Bronchial epithelial cell (primary cell): Measurements from ENCODE around the gene TMEM87B. TPM values are rescaled to one million over a fixed set of nuclear protein-coding genes. Genes with fewer than 3 reads are reported as not detected.

Experiments used
- DNase-seq: peaks from one replicate; pipeline ENCODE4 v3.0.0-alpha.2; 2010; ENCODE audit warnings: low read depth
- FAIRE-seq: peaks from 2 replicates; lab custom pipeline; 2011; peaks lifted over from hg19 to GRCh38; lab: Jason Lieb, UNC
- H3K27me3 ChIP-seq: 2 replicates; pipeline ENCODE4 v1.5.1; 2011; ENCODE audit warnings: low read length; ENCODE audit not compliant: control insufficient read depth, insufficient read depth
- H3K36me3 ChIP-seq: 2 replicates; pipeline ENCODE4 v1.5.1; 2011; ENCODE audit warnings: low read length; ENCODE audit not compliant: control insufficient read depth, insufficient read depth
- H3K4me3 ChIP-seq: 2 replicates; pipeline ENCODE4 v1.5.1; 2011; ENCODE audit warnings: mild to moderate bottlenecking, low read depth, low read length, control low read depth
- total RNA-seq: library from RNA; depleted of rRNA; stranded (reverse); fragments of >200 nt; gene quantifications from 2 replicates; pipeline ENCODE4 v1.2.1, GENCODE V29; 2014
- TF ChIP-seq, protein P1 (sequence below): IDR thresholded peaks from 2 replicates; pipeline ENCODE4 v1.5.1; 2011; ENCODE audit warnings: mild to moderate bottlenecking, moderate library complexity, low read length, control low read depth, inconsistent platforms; ENCODE audit not compliant: insufficient read depth, severe bottlenecking

The TMEM87B gene
- total RNA-seq, 1 donor from 2014 or later: 37.1 TPM

DNA sequence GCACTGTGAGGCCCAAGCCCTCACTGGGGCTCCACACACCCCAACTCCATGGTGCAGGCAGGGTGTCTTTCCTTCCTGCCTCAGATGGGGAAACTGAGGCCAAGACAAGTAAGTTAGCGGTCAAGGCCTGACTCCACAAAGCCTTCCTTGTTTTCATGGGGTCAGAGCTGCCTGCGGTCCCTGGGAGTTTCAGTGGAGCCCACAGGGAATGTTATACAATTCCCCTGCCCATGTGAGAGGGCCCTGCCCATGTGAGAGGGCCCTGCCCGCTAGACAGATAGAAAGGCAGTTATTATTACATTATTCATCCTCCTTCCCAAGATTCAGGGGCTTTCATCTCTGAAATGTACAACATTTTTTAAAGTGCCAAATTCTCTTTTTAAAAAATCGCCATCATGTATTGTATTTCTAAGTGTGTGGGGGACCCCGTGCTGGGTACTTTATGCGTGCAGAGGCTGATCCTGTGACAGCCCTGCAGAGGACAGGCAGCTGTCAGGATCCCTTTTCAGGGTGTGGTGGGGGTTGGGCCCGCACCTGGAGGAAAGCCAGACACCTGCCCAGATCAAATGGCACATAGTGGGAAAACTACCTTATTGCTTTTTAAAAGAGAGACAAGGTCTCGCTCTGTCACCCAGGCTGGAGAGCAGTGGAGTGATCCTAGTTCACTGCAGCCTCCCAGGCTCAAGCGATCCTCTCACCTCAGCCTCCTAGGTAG is 106.5 kb downstream of the TMEM87B start:
- Histone ChIP-seq H3K36me3 (no peaks in the 10 kb centered on the region), H3K4me3 (no peak overlapping the region), H3K27me3 (no peaks in the 10 kb centered on the region)
- TF ChIP-seq, protein P1, sequence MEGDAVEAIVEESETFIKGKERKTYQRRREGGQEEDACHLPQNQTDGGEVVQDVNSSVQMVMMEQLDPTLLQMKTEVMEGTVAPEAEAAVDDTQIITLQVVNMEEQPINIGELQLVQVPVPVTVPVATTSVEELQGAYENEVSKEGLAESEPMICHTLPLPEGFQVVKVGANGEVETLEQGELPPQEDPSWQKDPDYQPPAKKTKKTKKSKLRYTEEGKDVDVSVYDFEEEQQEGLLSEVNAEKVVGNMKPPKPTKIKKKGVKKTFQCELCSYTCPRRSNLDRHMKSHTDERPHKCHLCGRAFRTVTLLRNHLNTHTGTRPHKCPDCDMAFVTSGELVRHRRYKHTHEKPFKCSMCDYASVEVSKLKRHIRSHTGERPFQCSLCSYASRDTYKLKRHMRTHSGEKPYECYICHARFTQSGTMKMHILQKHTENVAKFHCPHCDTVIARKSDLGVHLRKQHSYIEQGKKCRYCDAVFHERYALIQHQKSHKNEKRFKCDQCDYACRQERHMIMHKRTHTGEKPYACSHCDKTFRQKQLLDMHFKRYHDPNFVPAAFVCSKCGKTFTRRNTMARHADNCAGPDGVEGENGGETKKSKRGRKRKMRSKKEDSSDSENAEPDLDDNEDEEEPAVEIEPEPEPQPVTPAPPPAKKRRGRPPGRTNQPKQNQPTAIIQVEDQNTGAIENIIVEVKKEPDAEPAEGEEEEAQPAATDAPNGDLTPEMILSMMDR: no peak
- no peak for FAIRE-seq
- no peak for DNase-seq

GRCh38 chr2:112162341-112162740 is 107.3 kb downstream of the TMEM87B start:
- FAIRE-seq (no peak), DNase-seq (no peak)
- Histone ChIP-seq H3K27me3 (no peaks in the 10 kb centered on the region), H3K4me3 (no peak overlapping the region), H3K36me3 (no peaks in the 10 kb centered on the region)
- TF ChIP-seq, protein P1: no peak

- FAIRE-seq (no peak), DNase-seq (no peak)
- Histone ChIP-seq H3K27me3 (no peaks in the 10 kb centered on the region), H3K36me3 (no peaks in the 10 kb centered on the region), H3K4me3 (no peak overlapping the region)
- TF ChIP-seq, protein P1: no peak
Measured at GRCh38 chr2:112162956-112163355, 107.9 kb downstream of the TMEM87B start.

- FAIRE-seq: no peak
- no peak for DNase-seq
- TF ChIP-seq, protein P1: no peak
- Histone ChIP-seq H3K27me3 (no peaks in the 10 kb centered on the region), H3K4me3 (no peak overlapping the region), H3K36me3 (no peaks in the 10 kb centered on the region)
Measured at GRCh38 chr2:112163541-112163981, 108.5 kb downstream of the TMEM87B start.

- DNase-seq (no peak), FAIRE-seq (no peak)
- Histone ChIP-seq H3K36me3 (no peaks in the 10 kb centered on the region), H3K27me3 (no peaks in the 10 kb centered on the region), H3K4me3 (no peak overlapping the region)
- TF ChIP-seq, protein P1: no peak
Measured at GRCh38 chr2:112164876-112165275, 109.8 kb downstream of the TMEM87B start.

GRCh38 chr2:112165296-112165695 is 110.2 kb downstream of the TMEM87B start:
- FAIRE-seq: no peak
- TF ChIP-seq, protein P1: no peak

More at GRCh38 chr2:112165296-112165695, 110.2 kb downstream of the TMEM87B start:
- H3K4me3 ChIP-seq: no peak overlapping the region
- H3K36me3 ChIP-seq: no peaks in the 10 kb centered on the region
- no peak for DNase-seq
- H3K27me3 ChIP-seq: no peaks in the 10 kb centered on the region
